Neuron (in vitro differentiated cells): ENCODE results near the gene MRPL53.
"Not testable (repeated sequence)": the region's sequence is repeated elsewhere in the genome, so short reads cannot be mapped to it uniquely, and the experiment has no call there.

Source experiments
- H2AFZ ChIP-seq: one replicate; pipeline ENCODE4 v1.6.1; 2013; ENCODE audit warnings: low read depth, mild to moderate bottlenecking, inconsistent platforms, low read length, moderate library complexity
- H3K27me3 ChIP-seq: one replicate; pipeline ENCODE4 v1.6.1; 2013; ENCODE audit warnings: low read length; ENCODE audit not compliant: insufficient read depth
- H3K36me3 ChIP-seq: one replicate; pipeline ENCODE4 v1.6.1; 2013; ENCODE audit warnings: low read length; ENCODE audit not compliant: insufficient read depth
- H3K4me1 ChIP-seq: one replicate; pipeline ENCODE4 v1.6.1; 2013; ENCODE audit warnings: low read length; ENCODE audit not compliant: insufficient read depth
- H3K4me3 ChIP-seq: 2 replicates; pipeline ENCODE4 v1.5.1; 2013; ENCODE audit warnings: mild to moderate bottlenecking, low read length, moderate library complexity
- H3K9me3 ChIP-seq: one replicate; pipeline ENCODE4 v1.6.1; 2013; ENCODE audit warnings: low read length

The MRPL53 gene

GRCh38 chr2:74481961-74482800 is 9.7 kb upstream of the MRPL53 start:
- Histone ChIP-seq H3K27me3 (no peaks in the 10 kb centered on the region), H3K4me1 (peaks cover 16% of the 10 kb centered on the region), H2AFZ (peak overlapping the region; percentile 93), H3K9me3 (no peaks in the 10 kb centered on the region), H3K36me3 (peaks cover 26% of the 10 kb centered on the region), H3K4me3 (peak overlapping the region; percentile 97)

GRCh38 chr2:74481431-74481830 is 9.0 kb upstream of the MRPL53 start:
- H3K9me3 ChIP-seq, result no peaks in the 10 kb centered on the region

DNA sequence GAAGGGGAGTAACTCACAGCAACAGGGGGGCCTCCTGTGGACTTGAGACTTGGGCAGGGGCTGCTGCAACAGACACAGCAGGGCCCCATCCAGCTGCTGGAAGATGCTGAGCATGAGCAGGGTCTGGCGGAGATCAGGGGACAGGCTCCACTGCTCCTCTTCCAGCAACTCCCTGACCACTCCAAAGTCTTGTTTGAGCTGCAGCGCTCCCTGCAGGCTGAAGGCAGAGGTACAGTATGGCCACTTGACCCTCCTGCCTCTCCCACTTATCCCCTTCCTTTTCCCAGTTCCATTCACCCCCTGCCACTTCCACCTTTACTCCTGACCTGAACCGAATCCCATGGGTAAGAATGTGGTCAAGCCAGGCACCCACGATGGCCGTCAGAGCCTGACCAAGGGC is 2.4 kb upstream of the MRPL53 start:
- Histone ChIP-seq H3K27me3 (no peaks in the 10 kb centered on the region), H3K4me3 (no peak overlapping the region), H3K9me3 (no peaks in the 10 kb centered on the region), H3K36me3 (peaks cover 31% of the 10 kb centered on the region), H3K4me1 (peaks cover 15% of the 10 kb centered on the region), H2AFZ (no peak overlapping the region)

More at GRCh38 chr2:74481431-74481830, 9.0 kb upstream of the MRPL53 start:
- Histone ChIP-seq H3K27me3 (no peaks in the 10 kb centered on the region), H2AFZ (no peak overlapping the region), H3K4me1 (peaks cover 16% of the 10 kb centered on the region), H3K36me3 (peaks cover 28% of the 10 kb centered on the region), H3K4me3 (peak overlapping the region; percentile 97)

DNA sequence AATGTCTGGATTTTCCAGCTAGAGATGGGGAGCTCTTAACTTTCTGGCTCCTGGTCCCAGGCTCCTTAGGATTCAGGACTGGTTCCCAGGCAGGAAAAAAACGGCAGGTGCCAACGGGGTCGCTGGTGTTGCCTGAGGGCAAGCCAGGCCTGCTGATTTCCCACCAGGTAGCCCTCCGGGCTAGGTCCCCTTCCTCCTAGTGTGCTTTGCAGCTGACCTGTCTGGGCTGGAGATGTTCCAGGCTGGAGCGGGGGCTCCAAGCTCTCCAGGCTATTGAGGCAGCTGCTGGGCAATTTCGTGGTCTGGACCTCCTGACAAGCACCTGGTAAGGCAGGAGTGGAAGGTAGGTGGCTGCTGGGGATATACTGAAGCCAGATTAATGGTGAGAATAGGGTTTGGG is 2.0 kb upstream of the MRPL53 start:
- no peaks in the 10 kb centered on the region for H3K27me3 ChIP-seq
- H3K9me3 ChIP-seq, result no peaks in the 10 kb centered on the region
- no peak overlapping the region for H3K4me3 ChIP-seq
- peaks cover 30% of the 10 kb centered on the region for H3K36me3 ChIP-seq
- no peak overlapping the region for H2AFZ ChIP-seq
- H3K4me1 ChIP-seq, result peaks cover 15% of the 10 kb centered on the region

GRCh38 chr2:74472945-74473258 is 422 bp upstream of the MRPL53 start:
- Histone ChIP-seq H3K36me3 (peaks cover 27% of the 10 kb centered on the region), H3K9me3 (no peaks in the 10 kb centered on the region), H3K4me3 (peak overlapping the region; percentile 56), H2AFZ (peak overlapping the region; percentile 55), H3K27me3 (no peaks in the 10 kb centered on the region), H3K4me1 (peaks cover 15% of the 10 kb centered on the region)

DNA sequence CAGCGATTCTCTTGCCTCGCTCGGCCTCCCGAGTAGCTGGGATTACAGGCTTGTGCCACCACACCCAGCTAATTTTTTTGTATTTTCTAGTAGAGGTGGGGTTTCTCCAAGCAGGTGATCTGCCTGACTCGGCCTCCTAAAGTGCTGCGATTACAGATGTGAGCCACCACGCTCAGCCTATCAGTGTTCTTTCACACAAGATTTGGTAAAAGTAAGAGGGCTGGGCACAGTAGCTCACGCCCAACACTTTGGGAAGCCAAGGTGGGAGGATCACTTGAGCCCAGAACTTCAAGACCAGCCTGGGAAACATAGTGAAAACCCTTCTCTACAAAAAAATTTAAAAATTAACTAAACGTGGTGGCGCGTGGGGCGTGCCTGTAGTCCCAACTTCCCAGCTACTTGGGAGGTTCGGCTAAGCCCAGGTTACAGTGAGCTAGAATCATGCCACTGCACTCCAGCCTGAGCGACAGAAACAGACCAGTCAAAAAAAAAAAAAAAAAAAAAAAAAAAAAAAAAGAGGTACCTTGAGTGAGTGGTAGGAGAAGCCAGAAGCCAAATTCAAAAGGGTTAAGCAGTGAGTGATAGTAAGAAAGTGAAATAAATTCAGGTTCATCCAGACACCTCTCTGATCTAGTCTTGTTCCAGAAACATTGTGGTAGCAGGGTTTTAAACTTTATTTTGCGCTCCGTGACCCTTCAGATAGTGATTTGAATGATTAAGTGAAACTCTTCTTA is 981 bp downstream of the MRPL53 start:
- Histone ChIP-seq H3K4me1 (peaks cover 15% of the 10 kb centered on the region), H3K36me3 (peaks cover 17% of the 10 kb centered on the region), H3K9me3 (no peaks in the 10 kb centered on the region), H2AFZ (no peak overlapping the region), H3K27me3 (no peaks in the 10 kb centered on the region), H3K4me3 (peak overlapping the region; percentile 56)

- not testable (repeated sequence) for H3K27me3 ChIP-seq, H3K9me3 ChIP-seq, H2AFZ ChIP-seq, H3K4me3 ChIP-seq
- Histone ChIP-seq H3K4me1 (peaks cover 15% of the 10 kb centered on the region), H3K36me3 (peaks cover 16% of the 10 kb centered on the region)
These were observed 1.7 kb downstream of the MRPL53 start for GRCh38 chr2:74470742-74471141.

DNA sequence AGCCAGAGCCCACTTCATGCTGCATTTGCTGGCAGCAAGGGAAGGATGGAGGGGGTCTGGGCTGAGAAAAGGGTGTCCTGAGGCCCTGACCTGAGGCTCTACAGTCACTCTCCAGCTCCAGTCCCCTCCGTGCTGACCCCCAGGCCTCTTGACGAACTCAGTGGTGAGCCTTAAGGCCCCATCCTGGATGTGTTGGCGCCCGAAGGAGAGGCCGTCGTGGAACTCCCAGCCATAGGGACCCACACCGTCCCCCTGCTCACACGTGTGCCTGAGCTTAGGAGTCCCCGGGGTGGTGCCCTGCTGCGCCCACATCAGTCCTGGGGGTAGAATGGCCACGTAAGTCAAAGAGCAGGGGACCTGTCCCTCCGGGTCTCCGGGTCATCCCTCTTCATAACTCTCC is 8.1 kb downstream of the MRPL53 start:
- Histone ChIP-seq H2AFZ (peak overlapping the region; percentile 17), H3K36me3 (peaks cover 28% of the 10 kb centered on the region), H3K4me3 (peak overlapping the region; percentile 64), H3K9me3 (no peaks in the 10 kb centered on the region), H3K4me1 (peaks cover 12% of the 10 kb centered on the region), H3K27me3 (no peaks in the 10 kb centered on the region)

- H3K9me3 ChIP-seq, result no peaks in the 10 kb centered on the region
These were observed 9.7 kb downstream of the MRPL53 start for GRCh38 chr2:74462786-74463105.

DNA sequence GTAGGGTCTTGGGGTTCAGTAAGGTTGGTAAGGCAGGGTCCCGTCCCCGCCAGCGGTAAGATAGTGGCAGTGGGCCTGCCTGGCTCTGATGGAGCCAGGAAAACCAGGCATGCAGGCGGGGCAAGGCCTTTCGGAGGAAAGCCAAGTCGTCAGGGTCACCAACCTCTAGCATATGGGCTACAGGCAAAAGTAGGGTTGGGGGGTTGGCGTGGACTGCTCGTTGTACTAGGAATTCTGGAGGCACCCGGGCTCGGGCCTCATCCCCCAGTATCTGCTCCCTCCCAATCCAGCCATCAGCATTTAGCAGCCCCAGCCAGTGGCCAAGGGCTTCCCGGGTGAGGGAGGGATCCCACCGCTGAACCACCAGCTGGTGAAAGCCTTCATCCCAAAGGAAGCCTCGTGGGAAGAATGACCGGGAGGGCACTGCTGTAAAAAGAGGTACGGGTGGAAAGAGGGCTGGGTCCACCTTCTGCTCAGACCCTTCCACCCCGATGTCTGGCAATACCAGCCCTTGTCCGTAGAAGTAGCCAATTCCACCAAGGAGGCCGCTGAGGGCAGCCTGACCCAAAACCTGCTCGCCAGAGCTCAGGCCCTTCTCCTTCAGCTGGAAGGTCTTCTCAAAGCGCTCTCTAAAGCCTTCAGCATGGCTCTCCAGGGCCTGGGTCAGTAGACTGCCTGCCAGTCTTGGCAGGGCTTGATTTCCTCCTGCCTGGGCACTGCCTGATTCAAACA is 10.3 kb downstream of the MRPL53 start:
- H3K27me3 ChIP-seq, result no peaks in the 10 kb centered on the region
- no peak overlapping the region for H2AFZ ChIP-seq
- H3K4me3 ChIP-seq, result no peak overlapping the region
- H3K36me3 ChIP-seq, result peaks cover 29% of the 10 kb centered on the region
- H3K9me3 ChIP-seq, result no peaks in the 10 kb centered on the region
- H3K4me1 ChIP-seq, result peaks cover 20% of the 10 kb centered on the region

More at GRCh38 chr2:74462786-74463105, 9.7 kb downstream of the MRPL53 start:
- H3K36me3 ChIP-seq, result peaks cover 29% of the 10 kb centered on the region
- no peak overlapping the region for H3K4me3 ChIP-seq
- H2AFZ ChIP-seq, result no peak overlapping the region
- peaks cover 20% of the 10 kb centered on the region for H3K4me1 ChIP-seq
- H3K27me3 ChIP-seq, result no peaks in the 10 kb centered on the region

GRCh38 chr2:74461187-74462053 is 11.1 kb downstream of the MRPL53 start:
- Histone ChIP-seq H3K4me1 (peaks cover 28% of the 10 kb centered on the region), H3K27me3 (no peaks in the 10 kb centered on the region), H3K9me3 (no peaks in the 10 kb centered on the region), H2AFZ (no peak overlapping the region), H3K36me3 (peaks cover 29% of the 10 kb centered on the region), H3K4me3 (no peak overlapping the region)

DNA sequence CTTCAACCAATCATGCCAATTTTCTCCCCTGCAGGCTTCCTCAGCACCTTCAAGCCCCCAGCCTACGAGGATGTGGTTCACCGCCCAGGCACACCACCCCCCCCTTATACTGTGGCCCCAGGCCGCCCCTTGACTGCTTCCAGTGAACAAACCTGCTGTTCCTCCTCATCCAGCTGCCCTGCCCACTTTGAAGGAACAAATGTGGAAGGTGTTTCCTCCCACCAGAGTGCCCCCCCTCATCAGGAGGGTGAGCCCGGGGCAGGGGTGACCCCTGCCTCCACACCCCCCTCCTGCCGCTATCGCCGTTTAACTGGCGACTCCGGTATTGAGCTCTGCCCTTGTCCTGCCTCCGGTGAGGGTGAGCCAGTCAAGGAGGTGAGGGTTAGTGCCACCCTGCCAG is 12.3 kb downstream of the MRPL53 start:
- not testable (repeated sequence) for H3K27me3 ChIP-seq, H3K9me3 ChIP-seq, H3K4me3 ChIP-seq, H2AFZ ChIP-seq
- Histone ChIP-seq H3K4me1 (peaks cover 40% of the 10 kb centered on the region), H3K36me3 (peaks cover 29% of the 10 kb centered on the region)
